Brain microvascular endothelial cell (primary cell): Measurements from ENCODE around the gene TIMELESS.
"Not testable (repeated sequence)": the region's sequence is repeated elsewhere in the genome, so short reads cannot be mapped to it uniquely, and the experiment has no call there.

Experiments
- DNase-seq: peaks from one replicate; pipeline ENCODE4 v3.0.0-alpha.2; 2020
- H3K27ac ChIP-seq: fragments of 250-450 bp; sonication (Bioruptor Pico); 2 replicates; pipeline ENCODE4 v1.5.1; 2020; ENCODE audit warnings: mild to moderate bottlenecking, moderate library complexity
- H3K27me3 ChIP-seq: fragments of 250-450 bp; sonication (Bioruptor Pico); replicated peaks from 2 replicates; pipeline ENCODE4 v1.5.1; 2020; ENCODE audit warnings: mild to moderate bottlenecking
- H3K36me3 ChIP-seq: fragments of 250-450 bp; sonication (Bioruptor Pico); replicated peaks from 2 replicates; pipeline ENCODE4 v1.5.1; 2020; ENCODE audit warnings: mild to moderate bottlenecking
- H3K4me3 ChIP-seq: 2 replicates; pipeline ENCODE4 v1.5.1; 2011; ENCODE audit warnings: low read depth, mild to moderate bottlenecking, control low read depth, low read length, moderate library complexity
- CTCF ChIP-seq: IDR thresholded peaks from 2 replicates; pipeline ENCODE4 v1.5.1; 2011; ENCODE audit warnings: low read depth, mild to moderate bottlenecking, moderate library complexity, low read length, control low read depth, inconsistent platforms; ENCODE audit errors: missing control alignments
- in situ Hi-C: cut with HindIII; loops from 2 replicates; pipeline ENCODE4 v1.10.0; 2017; ENCODE audit warnings: low sequenced_read_pairs, low pct_ligation_motif_present

The TIMELESS gene

DNA sequence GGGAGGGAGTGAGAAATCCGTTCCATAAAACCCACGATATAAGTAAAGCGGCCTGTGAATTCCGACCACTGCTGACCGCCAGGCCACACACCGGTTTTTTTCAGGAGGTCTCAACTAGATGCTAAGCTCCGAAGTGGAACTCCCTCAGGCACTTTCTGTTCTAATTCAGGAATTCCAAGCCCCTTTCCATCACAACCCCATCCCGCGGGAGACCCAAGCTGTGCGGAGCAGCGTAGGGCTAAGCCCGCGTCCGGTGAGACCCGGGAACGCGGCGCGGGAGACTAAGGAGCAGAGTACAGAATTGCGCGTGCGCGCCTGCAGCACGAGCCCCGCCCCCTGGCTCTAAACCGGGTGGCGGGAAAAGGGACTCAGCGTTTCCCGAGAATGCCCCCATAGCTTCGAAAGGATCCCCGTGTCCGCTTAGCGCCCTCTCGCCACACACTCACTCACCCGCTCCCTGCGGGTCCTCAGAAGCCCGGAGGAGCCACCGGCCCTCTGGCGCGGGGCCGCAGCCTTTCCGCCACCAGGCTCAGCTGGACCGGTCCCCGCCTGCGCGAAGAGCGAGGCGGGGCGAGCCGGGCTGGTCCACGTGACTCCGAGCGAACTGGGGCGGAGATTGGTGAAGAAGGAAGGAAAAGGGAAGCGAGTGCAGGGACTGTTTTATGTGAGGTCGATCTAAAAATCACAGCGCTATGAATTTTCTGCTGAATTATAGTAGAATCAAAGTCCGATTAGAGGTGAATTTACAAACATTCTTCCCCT is at the start of gene TIMELESS:
TIMELESS (minus strand) TSS at position 567 of the 762 bp plus-strand sequence. CDS start 15,256 bp downstream, outside the sequence.
- peak; percentile 72 for DNase-seq
- Histone ChIP-seq H3K4me3 (peak within 1 kb of the TSS; percentile 82), H3K27ac (peak within 1 kb of the TSS; percentile 35), H3K36me3 (no peaks in the 10 kb centered on the region), H3K27me3 (no peaks in the 10 kb centered on the region)
- in situ Hi-C loops = no loop called here
- no peak for TF ChIP-seq CTCF

DNA sequence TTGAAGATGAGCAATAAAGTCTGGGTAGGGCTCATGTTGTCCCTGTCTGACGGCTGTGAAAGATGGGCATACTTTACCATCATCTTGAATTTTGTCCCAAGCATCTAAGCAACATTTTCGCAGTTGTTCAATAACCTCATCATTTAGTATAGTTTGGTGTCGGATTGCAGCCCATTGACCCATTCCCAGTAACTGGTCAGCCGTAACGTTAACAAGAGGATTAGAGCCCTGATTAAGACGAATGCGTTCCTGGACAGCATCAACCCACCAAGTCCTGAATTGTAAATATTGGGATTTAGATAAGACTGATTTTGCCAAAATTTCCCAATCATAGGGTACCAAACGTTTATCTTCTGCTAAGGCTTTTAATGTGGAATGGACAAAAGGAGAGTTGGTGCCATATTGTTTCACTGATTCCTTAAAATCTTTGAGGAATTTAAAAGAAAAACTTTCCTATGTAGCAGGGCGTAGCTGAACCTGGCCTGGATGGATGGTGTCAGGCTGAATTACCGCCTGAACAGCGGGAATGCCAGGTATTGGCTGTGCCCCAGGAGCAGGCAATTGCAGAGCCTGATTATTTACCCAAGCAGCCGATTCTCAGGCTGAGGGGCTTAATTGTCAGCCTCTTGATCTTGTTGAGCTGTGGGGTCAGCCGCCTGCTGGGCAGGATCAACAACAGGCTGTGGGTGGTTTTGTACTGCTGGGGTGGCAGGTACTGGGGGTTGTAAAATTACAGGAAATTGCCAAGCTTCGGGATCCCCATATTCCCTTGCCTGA is 49.1 kb upstream of the TIMELESS start:
- in situ Hi-C loops = not testable (repeated sequence)

GRCh38 chr12:56496704-56497103 is 47.5 kb upstream of the TIMELESS start:
- H3K36me3 ChIP-seq, H3K27ac ChIP-seq, H3K4me3 ChIP-seq, H3K27me3 ChIP-seq, in situ Hi-C loops: not testable (repeated sequence)
- TF ChIP-seq CTCF = peak; percentile 61
- peak; percentile 60 for DNase-seq

More for the DNA sequence above, 49.1 kb upstream of the TIMELESS start:
- H3K4me3 ChIP-seq, DNase-seq, H3K27me3 ChIP-seq, H3K27ac ChIP-seq, H3K36me3 ChIP-seq: not testable (repeated sequence)

DNA sequence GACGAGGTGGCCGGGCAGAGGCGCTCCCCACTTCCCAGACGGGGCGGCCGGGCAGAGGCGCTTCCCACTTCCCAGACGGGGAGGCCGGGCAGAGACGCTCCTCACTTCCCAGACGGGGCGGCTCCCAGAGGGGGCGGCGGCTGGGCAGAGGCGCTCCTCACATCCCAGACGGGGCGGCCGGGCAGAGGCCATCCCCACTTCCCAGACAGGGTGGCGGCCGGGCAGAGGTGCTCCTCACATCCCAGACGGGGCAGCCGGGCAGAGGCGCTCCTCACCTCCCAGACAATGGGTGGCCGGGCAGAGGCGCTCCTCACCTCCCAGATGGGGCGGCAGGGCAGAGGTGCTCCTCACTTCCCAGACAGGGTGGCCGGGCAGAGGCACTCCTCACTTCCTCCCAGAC is 45.3 kb upstream of the TIMELESS start:
- DNase-seq, H3K27me3 ChIP-seq, H3K4me3 ChIP-seq, H3K27ac ChIP-seq, in situ Hi-C loops, H3K36me3 ChIP-seq: not testable (repeated sequence)

GRCh38 chr12:56494106-56494415 is 44.8 kb upstream of the TIMELESS start:
- H3K27ac ChIP-seq, H3K36me3 ChIP-seq, H3K4me3 ChIP-seq, in situ Hi-C loops, H3K27me3 ChIP-seq, DNase-seq: not testable (repeated sequence)

- in situ Hi-C loops, H3K27ac ChIP-seq, DNase-seq, H3K36me3 ChIP-seq, H3K4me3 ChIP-seq: not testable (repeated sequence)
- H3K27me3 ChIP-seq = peaks cover 14% of the 10 kb centered on the region
Measured at GRCh38 chr12:56493409-56494105, 44.3 kb upstream of the TIMELESS start.

- no peak for DNase-seq
- Histone ChIP-seq H3K36me3 (no peaks in the 10 kb centered on the region), H3K27ac (no peak overlapping the region), H3K27me3 (peaks cover 23% of the 10 kb centered on the region), H3K4me3 (no peak overlapping the region)
- in situ Hi-C loops = no loop called here
- TF ChIP-seq CTCF = no peak
Measured at GRCh38 chr12:56490360-56490759, 41.1 kb upstream of the TIMELESS start.
